B cell (primary cell): ENCODE data around the gene TFAP2B. TPM values are rescaled to one million over a fixed set of nuclear protein-coding genes. Genes with fewer than 3 reads are reported as not detected.

Source experiments
- ATAC-seq: fragments of 200-7000 bp; cut with Tn5 transposase; one replicate; pipeline ENCODE4 v1.10.0; 2021; ENCODE audit warnings: low read depth, mild to moderate bottlenecking, moderate number of reproducible peaks, moderate library complexity
- CTCF ChIA-PET: fragments of 350-600 bp; sonication (Branson Sonifier 250); formaldehyde crosslinking; loops from one replicate; lab custom pipeline; 2021; ENCODE audit warnings: antibody characterized with exemption, inconsistent platforms; lab: Charles Lee
- POLR2A ChIA-PET: fragments of 350-600 bp; sonication (Branson Sonifier 250); formaldehyde crosslinking; loops from one replicate; lab custom pipeline; 2021; ENCODE audit warnings: antibody characterized with exemption; lab: Charles Lee
- DNase-seq: peaks from one replicate; pipeline ENCODE4 v3.0.0; 2013
- H2AFZ ChIP-seq: 2 replicates; pipeline ENCODE4 v1.6.1; 2012; ENCODE audit warnings: mild to moderate bottlenecking, low read depth, low read length; ENCODE audit not compliant: insufficient read depth, poor library complexity, severe bottlenecking
- H3K27ac ChIP-seq, 2 donors: 1 replicate in 1 of 2; 2 replicates in 1 of 2; pipeline ENCODE4 v1.5.1; 2012 to 2013; ENCODE audit warnings: low read length in 2 of 2, mild to moderate bottlenecking in 2 of 2, moderate library complexity in 1 of 2
- H3K27me3 ChIP-seq, 4 experiments: fragments of 200-600 bp in 1 of 4; sonication (generic) in 1 of 4; replicated peaks in 1 of 4; 1 replicate in 2 of 4; 2 replicates in 2 of 4; pipeline versions ENCODE4 v1.6.1 to v1.7.0; 2013 to 2016; ENCODE audit warnings: low read length in 3 of 4, mild to moderate bottlenecking in 2 of 4, mixed read lengths in 1 of 4, moderate library complexity in 1 of 4; ENCODE audit not compliant: insufficient read depth in 4 of 4, control insufficient read depth in 3 of 4; ENCODE audit errors: control extremely low read depth in 1 of 4
- H3K36me3 ChIP-seq, 2 experiments: replicated peaks in 1 of 2; 1 replicate in 1 of 2; 2 replicates in 1 of 2; pipeline versions ENCODE4 v1.6.1 to v1.7.1; 2013; ENCODE audit warnings: low read length in 1 of 2; ENCODE audit not compliant: insufficient read depth in 2 of 2, control insufficient read depth in 1 of 2; ENCODE audit errors: control extremely low read depth in 1 of 2, extremely low read depth in 1 of 2
- H3K4me1 ChIP-seq, 2 donors: fragments of 200-600 bp in 1 of 2; sonication (generic) in 1 of 2; 1 replicate in 1 of 2; 2 replicates in 1 of 2; pipeline versions ENCODE4 v1.5.1 to v1.6.1; 2013 to 2017; ENCODE audit warnings: low read length in 2 of 2; ENCODE audit not compliant: control insufficient read depth in 2 of 2, insufficient read depth in 2 of 2
- H3K4me2 ChIP-seq: replicated peaks from 2 replicates; pipeline ENCODE3; 2012; ENCODE audit warnings: mild to moderate bottlenecking, low read depth, low read length; ENCODE audit not compliant: poor library complexity, severe bottlenecking
- H3K4me3 ChIP-seq, 5 experiments: fragments of 200-600 bp in 1 of 5; sonication (generic) in 1 of 5; 1 replicate in 3 of 5; 2 replicates in 2 of 5; pipeline versions ENCODE4 v1.5.1 to v1.7.0; 2011 to 2016; ENCODE audit warnings: low read length in 4 of 5, mild to moderate bottlenecking in 4 of 5, low read depth in 2 of 5, control low read depth in 1 of 5, moderate library complexity in 1 of 5; ENCODE audit not compliant: insufficient read depth in 1 of 5; ENCODE audit errors: control extremely low read depth in 1 of 5, extremely low read depth in 1 of 5
- H3K79me2 ChIP-seq: fragments of 200-600 bp; sonication (generic); one replicate; pipeline ENCODE4 v1.6.0; 2016; ENCODE audit warnings: low read length; ENCODE audit not compliant: control insufficient read depth, insufficient read depth
- H3K9ac ChIP-seq: fragments of 200-600 bp; sonication (generic); 2 replicates; pipeline ENCODE4 v1.6.1; 2017; ENCODE audit warnings: mild to moderate bottlenecking, low read length, moderate library complexity
- H3K9me3 ChIP-seq, 3 donors: one replicate each; pipeline versions ENCODE4 v1.6.1 to v1.7.1; 2013; ENCODE audit warnings: low read length in 2 of 3; ENCODE audit not compliant: control insufficient read depth in 2 of 3, insufficient read depth in 1 of 3; ENCODE audit errors: control extremely low read depth in 1 of 3
- H4K20me1 ChIP-seq: 2 replicates; pipeline ENCODE4 v1.6.0; 2012; ENCODE audit warnings: mild to moderate bottlenecking, low read length; ENCODE audit not compliant: insufficient read depth, control insufficient read depth, poor library complexity, severe bottlenecking
- H3K27ac Mint-ChIP-seq: one replicate; pipeline ENCODE4 v1.8.0; 2021; ENCODE audit warnings: mixed read lengths
- H3K27me3 Mint-ChIP-seq: one replicate; pipeline ENCODE4 v1.8.0; 2021; ENCODE audit warnings: mixed read lengths
- H3K4me1 Mint-ChIP-seq: one replicate; pipeline ENCODE4 v1.8.0; 2021; ENCODE audit warnings: mixed read lengths
- H3K4me3 Mint-ChIP-seq: one replicate; pipeline ENCODE4 v1.8.0; 2021; ENCODE audit warnings: mixed read lengths
- H3K9me3 Mint-ChIP-seq: one replicate; pipeline ENCODE4 v1.8.0; 2022; ENCODE audit warnings: mixed read lengths; ENCODE audit not compliant: insufficient read depth
- EZH2 ChIP-seq: IDR thresholded peaks from 2 replicates; pipeline ENCODE4 v1.6.1; 2012; ENCODE audit warnings: borderline replicate concordance, low read depth, mild to moderate bottlenecking, moderate library complexity, low read length; ENCODE audit not compliant: insufficient read depth, poor library complexity, severe bottlenecking
- WGBS: methylation state at CpG from one replicate; pipeline ENCODE4 v1.1.5; 2013; ENCODE audit warnings: missing lambda C conversion rate; ENCODE audit not compliant: insufficient coverage; 5-methylcytosine and 5-hydroxymethylcytosine counted together
- intact Hi-C: fragments of 100-400 bp; cut with micrococcal nuclease; formaldehyde crosslinking; loops from one replicate; pipeline ENCODE4 v1.10.0; 2022
- polyA plus RNA-seq: library from polyadenylated mRNA; depleted of rRNA; stranded (reverse); fragments of >200 nt; gene quantifications from 2 replicates; pipeline ENCODE4 v1.2.3, GENCODE V29; 2012
- total RNA-seq, 2 donors: library from RNA; stranded (reverse); fragments of 120-200 nt in 1 of 2; gene quantifications; 1 replicate in 1 of 2; 2 replicates in 1 of 2; pipeline versions ENCODE4 v1.2.3 to v1.2.4, GENCODE V29; 2013 to 2022
- TF ChIP-seq, protein P1 (sequence below): fragments of 200-600 bp; IDR thresholded peaks from one replicate; pipeline ENCODE4 v1.8.0; 2022; ENCODE audit warnings: antibody characterized with exemption, mild to moderate bottlenecking

The TFAP2B gene
- total and polyA plus RNA-seq, 2 donors (not counting 1 experiment from before 2014, with no cell fraction given): not detected

DNA sequence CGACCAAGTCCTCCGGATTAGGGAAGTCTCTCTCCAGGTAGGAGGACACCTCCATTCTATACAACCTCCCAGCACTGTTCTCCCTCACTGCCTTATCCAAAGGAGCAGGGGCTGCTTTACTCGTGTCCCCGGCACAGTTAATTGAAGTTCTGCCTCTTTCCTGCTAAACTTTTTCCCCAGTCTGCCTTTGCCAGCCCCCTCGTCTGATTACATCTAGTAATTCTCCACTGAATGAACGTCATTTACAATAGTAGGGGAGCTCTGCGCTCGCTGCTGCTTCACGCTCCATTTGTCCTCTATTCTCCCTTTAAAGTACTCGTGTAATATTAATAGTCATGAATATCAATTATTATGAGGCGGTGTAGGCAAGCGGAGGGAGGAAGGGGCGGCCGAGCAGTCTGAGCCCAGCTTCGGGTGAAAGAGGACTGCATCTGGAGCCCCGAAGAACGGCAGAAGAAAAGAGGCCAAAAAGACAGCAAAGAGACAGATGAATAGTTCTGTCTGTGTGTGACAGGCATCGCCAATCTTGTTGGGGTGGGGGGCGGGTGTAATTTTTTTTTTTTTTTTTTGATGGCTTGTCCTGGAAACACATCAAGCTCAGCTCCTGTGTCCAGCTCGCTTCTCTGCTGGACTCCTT, 2.9 kb downstream of the TFAP2B start:
- H3K79me2 ChIP-seq: no peaks in the 10 kb centered on the region
- no peak overlapping the region for H3K4me2 ChIP-seq
- H4K20me1 ChIP-seq: no peaks in the 10 kb centered on the region
- TF ChIP-seq EZH2: no peak
- TF ChIP-seq, protein P1, sequence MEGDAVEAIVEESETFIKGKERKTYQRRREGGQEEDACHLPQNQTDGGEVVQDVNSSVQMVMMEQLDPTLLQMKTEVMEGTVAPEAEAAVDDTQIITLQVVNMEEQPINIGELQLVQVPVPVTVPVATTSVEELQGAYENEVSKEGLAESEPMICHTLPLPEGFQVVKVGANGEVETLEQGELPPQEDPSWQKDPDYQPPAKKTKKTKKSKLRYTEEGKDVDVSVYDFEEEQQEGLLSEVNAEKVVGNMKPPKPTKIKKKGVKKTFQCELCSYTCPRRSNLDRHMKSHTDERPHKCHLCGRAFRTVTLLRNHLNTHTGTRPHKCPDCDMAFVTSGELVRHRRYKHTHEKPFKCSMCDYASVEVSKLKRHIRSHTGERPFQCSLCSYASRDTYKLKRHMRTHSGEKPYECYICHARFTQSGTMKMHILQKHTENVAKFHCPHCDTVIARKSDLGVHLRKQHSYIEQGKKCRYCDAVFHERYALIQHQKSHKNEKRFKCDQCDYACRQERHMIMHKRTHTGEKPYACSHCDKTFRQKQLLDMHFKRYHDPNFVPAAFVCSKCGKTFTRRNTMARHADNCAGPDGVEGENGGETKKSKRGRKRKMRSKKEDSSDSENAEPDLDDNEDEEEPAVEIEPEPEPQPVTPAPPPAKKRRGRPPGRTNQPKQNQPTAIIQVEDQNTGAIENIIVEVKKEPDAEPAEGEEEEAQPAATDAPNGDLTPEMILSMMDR: no peak
- no peak overlapping the region for H2AFZ ChIP-seq
- H3K4me1 ChIP-seq: peaks cover 8 to 20% of the 10 kb centered on the region in 2 donors
- ChIA-PET POLR2A (no interaction called here), CTCF (no interaction called here)
- ATAC-seq (no peak), DNase-seq (no peak)
- peaks cover 0 to 22% (median 0%) of the 10 kb centered on the region in 3 donors for H3K9me3 ChIP-seq
- H3K27ac Mint-ChIP-seq: no peak overlapping the region
- peaks cover 1 to 75% (median 59%) of the 10 kb centered on the region in 4 experiments for H3K27me3 ChIP-seq
- H3K4me3 Mint-ChIP-seq: no peak overlapping the region
- intact Hi-C loops: no loop called here
- H3K4me1 Mint-ChIP-seq: peaks cover 18% of the 10 kb centered on the region
- WGBS: 7% methylated on average over 4 of the region's 20 CpGs
- H3K4me3 ChIP-seq: no peak overlapping the region
- H3K36me3 ChIP-seq: no peaks in the 10 kb centered on the region
- H3K9ac ChIP-seq: no peak overlapping the region
- H3K27ac ChIP-seq: no peak overlapping the region
- peaks cover 88% of the 10 kb centered on the region for H3K27me3 Mint-ChIP-seq
- no peaks in the 10 kb centered on the region for H3K9me3 Mint-ChIP-seq

DNA sequence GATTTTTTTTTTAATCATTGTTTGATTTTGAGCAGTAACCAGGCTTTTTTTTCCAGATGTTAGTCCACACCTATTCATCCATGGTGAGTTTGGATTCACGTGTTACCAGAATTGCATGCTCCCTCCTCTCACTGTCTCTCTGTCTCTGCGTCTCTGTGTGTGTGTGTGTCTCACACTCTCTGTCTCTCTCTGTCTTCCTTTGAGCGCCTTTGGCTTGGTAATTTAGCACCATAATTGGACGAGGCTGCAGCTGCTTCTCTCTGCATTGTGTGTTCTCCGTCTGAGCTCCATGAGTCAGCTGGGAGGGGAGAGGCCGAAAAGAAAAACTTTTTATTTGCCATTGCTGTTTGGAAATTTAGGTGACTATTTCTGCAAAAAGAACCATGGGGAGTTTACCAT, 3.4 kb downstream of the TFAP2B start:
- no peak overlapping the region for H3K4me3 ChIP-seq

More for the DNA sequence above, 3.4 kb downstream of the TFAP2B start:
- peaks cover 18% of the 10 kb centered on the region for H3K4me1 Mint-ChIP-seq
- ATAC-seq (no peak), DNase-seq (no peak)
- intact Hi-C loops: no loop called here
- peaks cover 90% of the 10 kb centered on the region for H3K27me3 Mint-ChIP-seq
- Histone ChIP-seq H2AFZ (no peak overlapping the region), H3K79me2 (no peaks in the 10 kb centered on the region), H3K36me3 (no peaks in the 10 kb centered on the region), H4K20me1 (no peaks in the 10 kb centered on the region), H3K9me3 (peaks cover 0 to 22% (median 0%) of the 10 kb centered on the region in 3 donors), H3K9ac (no peak overlapping the region), H3K27ac (no peak overlapping the region), H3K4me1 (peaks cover 8 to 20% of the 10 kb centered on the region in 2 donors), H3K27me3 (peaks cover under 1 to 80% (median 63%) of the 10 kb centered on the region in 4 experiments), H3K4me2 (no peak overlapping the region)
- POLR2A ChIA-PET: no interaction called here
- no peaks in the 10 kb centered on the region for H3K9me3 Mint-ChIP-seq
- TF ChIP-seq, protein P1: no peak
- no peak for TF ChIP-seq EZH2
- 3% methylated on average over 4 of the region's 6 CpGs for WGBS
- CTCF ChIA-PET: interaction anchor here (0.6 kb wide), 1 partner anchor 1445 kb away, joined by 3 read pairs; no protein-coding TSS in a partner anchor
- H3K4me3 Mint-ChIP-seq: no peak overlapping the region
- H3K27ac Mint-ChIP-seq: no peak overlapping the region
